Measurements from ENCODE around the gene MYH2. TPM values are rescaled to one million over a fixed set of nuclear protein-coding genes. Genes with fewer than 3 reads are reported as not detected.

Gene MYH2
- total and polyA plus RNA-seq, 2 of the 13 experiments (the other 11 are each of a cell fraction or from before 2014, with no cell fraction given), result not detected

Other genes starting within 250 kb of the MYH2 start
- not detected in 2 replicates for gene MYH13, start 176.7 kb downstream of the MYH2 start, total RNA-seq (2016; rRNA removed; fragmentation: Illumina TruSeq; extraction: Trizol)
- gene MYH13, start 176.7 kb downstream of the MYH2 start, polyA plus RNA-seq (2011; rRNA removed), result not detected in 2 replicates
- not detected in 2 replicates for gene MYH8, start 127.7 kb downstream of the MYH2 start, total RNA-seq (2016; rRNA removed; fragmentation: Illumina TruSeq; extraction: Trizol)
- not detected in 2 replicates for gene MYH8, start 127.7 kb downstream of the MYH2 start, polyA plus RNA-seq (2011; rRNA removed)
- gene MYH4, start 80.1 kb downstream of the MYH2 start, total RNA-seq (2016; rRNA removed; fragmentation: Illumina TruSeq; extraction: Trizol), result 0.02 TPM in 1 of 2 replicates, not detected in the other
- 0.01 TPM in 1 of 2 replicates, not detected in the other for gene MYH4, start 80.1 kb downstream of the MYH2 start, polyA plus RNA-seq (2011; rRNA removed)
- not detected in 2 replicates for gene MYH1, start 31.1 kb downstream of the MYH2 start, total RNA-seq (2016; rRNA removed; fragmentation: Illumina TruSeq; extraction: Trizol)
- 0.01 TPM in 2 replicates for gene MYH1, start 31.1 kb downstream of the MYH2 start, polyA plus RNA-seq (2011; rRNA removed)
- 1.6 and 4.5 TPM in 2 replicates for gene MYH3, start 107.7 kb upstream of the MYH2 start, total RNA-seq (2016; rRNA removed; fragmentation: Illumina TruSeq; extraction: Trizol)
- 2.5 and 4.3 TPM in 2 replicates for gene MYH3, start 107.7 kb upstream of the MYH2 start, polyA plus RNA-seq (2011; rRNA removed)
- gene SCO1, start 147.9 kb upstream of the MYH2 start, total RNA-seq (2016; rRNA removed; fragmentation: Illumina TruSeq; extraction: Trizol), result 50.3 and 69.5 TPM in 2 replicates
- gene SCO1, start 147.9 kb upstream of the MYH2 start, polyA plus RNA-seq (2011; rRNA removed), result 11.0 and 11.4 TPM in 2 replicates
- gene ADPRM, start 147.9 kb upstream of the MYH2 start, total RNA-seq (2016; rRNA removed; fragmentation: Illumina TruSeq; extraction: Trizol), result 5.6 and 5.9 TPM in 2 replicates
- gene ADPRM, start 147.9 kb upstream of the MYH2 start, polyA plus RNA-seq (2011; rRNA removed), result 7.9 and 10.8 TPM in 2 replicates
- gene TMEM220, start 180.4 kb upstream of the MYH2 start, total RNA-seq (2016; rRNA removed; fragmentation: Illumina TruSeq; extraction: Trizol), result 0.73 and 2.2 TPM in 2 replicates
- gene TMEM220, start 180.4 kb upstream of the MYH2 start, polyA plus RNA-seq (2011; rRNA removed), result 1.3 and 1.8 TPM in 2 replicates

Data from HepG2 (cell line).